ENCODE measurements around the gene CEP290.
A peak's percentile ranks its signal among the peaks of the same experiment; 100 is the strongest.

The CEP290 gene

DNA sequence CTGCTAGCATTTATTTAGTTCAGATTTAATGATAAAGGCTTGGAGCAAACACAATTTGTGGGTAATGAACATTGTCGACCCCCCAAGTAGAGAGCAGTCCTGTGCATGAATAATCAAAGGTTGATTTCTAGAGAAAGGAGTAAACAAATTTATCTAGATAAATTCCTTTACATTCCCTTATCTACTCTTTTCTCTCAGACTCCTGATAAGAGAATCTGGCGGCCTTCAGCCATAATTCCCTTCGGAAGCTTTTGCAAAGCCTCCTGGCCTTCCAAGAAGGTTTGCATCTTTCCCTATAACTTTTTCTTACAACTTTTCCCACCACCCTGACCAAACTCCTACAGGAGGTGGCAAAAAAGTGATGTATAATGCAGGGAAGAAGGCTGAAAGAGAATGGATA is 42.3 kb upstream of the CEP290 start:
- H3K23ac ChIP-seq (ENCODE audit: low read length) = no peak overlapping the region
- no peaks in the 10 kb centered on the region for H3K36me3 ChIP-seq (ENCODE audit: control insufficient read depth, insufficient read depth, low read length)
- peak; percentile 54 for DNase-seq
- no CpG with 5 or more reads among the region's 3 CpGs for WGBS (ENCODE audit: extremely low coverage, insufficient coverage, low lambda C conversion rate)
- H3K56ac ChIP-seq (ENCODE audit: low read length) = no peak overlapping the region
- H4K5ac ChIP-seq (ENCODE audit: low read length) = no peak overlapping the region
- no peak overlapping the region for H4K8ac ChIP-seq (ENCODE audit: low read depth, low read length)
- H3K18ac ChIP-seq (ENCODE audit: low read length) = no peak overlapping the region
- H2BK15ac ChIP-seq (replicated peaks; ENCODE audit: low read depth) = no peak overlapping the region
- H3K9ac ChIP-seq (ENCODE audit: low read length) = no peak overlapping the region
- H2BK120ac ChIP-seq (ENCODE audit: low read depth, low read length) = no peak overlapping the region
- no peak overlapping the region for H3K4me2 ChIP-seq (ENCODE audit: low read length)
- H3K27me3 ChIP-seq (ENCODE audit: insufficient read depth, low read length, poor library complexity) = no peaks in the 10 kb centered on the region
- peak overlapping the region; percentile 57 for H3K27ac ChIP-seq (ENCODE audit: low read depth, low read length)
- H3K79me1 ChIP-seq (ENCODE audit: low read length) = no peaks in the 10 kb centered on the region
- no peak overlapping the region for H2AK5ac ChIP-seq (ENCODE audit: low read length)
- peaks cover 3% of the 10 kb centered on the region for H3K4me1 ChIP-seq (ENCODE audit: control insufficient read depth, low read depth, low read length)
- no peak overlapping the region for H3K4me3 ChIP-seq (ENCODE audit: low read length)
- H2BK5ac ChIP-seq (ENCODE audit: low read length) = no peak overlapping the region
- no peak overlapping the region for H3K4ac ChIP-seq (ENCODE audit: low read depth, low read length)
- H3K79me2 ChIP-seq (ENCODE audit: control insufficient read depth, insufficient read depth, low read length) = no peaks in the 10 kb centered on the region

GRCh38 chr12:88182416-88182815 is 40.5 kb upstream of the CEP290 start:
- Histone ChIP-seq H3K18ac (ENCODE audit: low read length) (no peak overlapping the region), H3K23ac (ENCODE audit: low read length) (no peak overlapping the region), H3K36me3 (ENCODE audit: control insufficient read depth, insufficient read depth, low read length) (peaks cover under 1% of the 10 kb centered on the region), H3K27ac (ENCODE audit: low read depth, low read length) (no peak overlapping the region), H3K4ac (ENCODE audit: low read depth, low read length) (no peak overlapping the region), H3K79me1 (ENCODE audit: low read length) (no peaks in the 10 kb centered on the region), H3K79me2 (ENCODE audit: control insufficient read depth, insufficient read depth, low read length) (no peaks in the 10 kb centered on the region), H3K56ac (ENCODE audit: low read length) (no peak overlapping the region), H3K27me3 (ENCODE audit: insufficient read depth, low read length, poor library complexity) (no peaks in the 10 kb centered on the region), H4K5ac (ENCODE audit: low read length) (no peak overlapping the region), H2BK15ac (replicated peaks; ENCODE audit: low read depth) (no peak overlapping the region), H3K4me2 (ENCODE audit: low read length) (no peak overlapping the region), H2AK5ac (ENCODE audit: low read length) (no peak overlapping the region), H3K4me3 (ENCODE audit: low read length) (no peak overlapping the region), H2BK5ac (ENCODE audit: low read length) (no peak overlapping the region), H3K9ac (ENCODE audit: low read length) (no peak overlapping the region), H4K8ac (ENCODE audit: low read depth, low read length) (no peak overlapping the region), H3K4me1 (ENCODE audit: control insufficient read depth, low read depth, low read length) (peaks cover 3% of the 10 kb centered on the region), H2BK120ac (ENCODE audit: low read depth, low read length) (no peak overlapping the region)
- WGBS (ENCODE audit: extremely low coverage, insufficient coverage, low lambda C conversion rate) = no CpG with 5 or more reads among the region's 3 CpGs
- no peak for DNase-seq

- WGBS (ENCODE audit: extremely low coverage, insufficient coverage, low lambda C conversion rate) = no CpG with 5 or more reads among the region's 3 CpGs
- Histone ChIP-seq H3K56ac (ENCODE audit: low read length) (no peak overlapping the region), H3K9ac (ENCODE audit: low read length) (no peak overlapping the region), H2BK5ac (ENCODE audit: low read length) (no peak overlapping the region), H3K4me1 (ENCODE audit: control insufficient read depth, low read depth, low read length) (peaks cover 3% of the 10 kb centered on the region), H3K79me1 (ENCODE audit: low read length) (no peaks in the 10 kb centered on the region), H2AK5ac (ENCODE audit: low read length) (no peak overlapping the region), H3K27ac (ENCODE audit: low read depth, low read length) (no peak overlapping the region), H3K18ac (ENCODE audit: low read length) (peak overlapping the region; percentile 68), H3K79me2 (ENCODE audit: control insufficient read depth, insufficient read depth, low read length) (no peaks in the 10 kb centered on the region), H4K5ac (ENCODE audit: low read length) (no peak overlapping the region), H2BK120ac (ENCODE audit: low read depth, low read length) (no peak overlapping the region), H2BK15ac (replicated peaks; ENCODE audit: low read depth) (no peak overlapping the region), H3K36me3 (ENCODE audit: control insufficient read depth, insufficient read depth, low read length) (peaks cover 1% of the 10 kb centered on the region), H3K4ac (ENCODE audit: low read depth, low read length) (peak overlapping the region; percentile 55), H3K4me2 (ENCODE audit: low read length) (no peak overlapping the region), H3K23ac (ENCODE audit: low read length) (no peak overlapping the region), H4K8ac (ENCODE audit: low read depth, low read length) (no peak overlapping the region), H3K27me3 (ENCODE audit: insufficient read depth, low read length, poor library complexity) (no peaks in the 10 kb centered on the region), H3K4me3 (ENCODE audit: low read length) (no peak overlapping the region)
- peak; percentile 56 for DNase-seq
These were observed 40.0 kb upstream of the CEP290 start for GRCh38 chr12:88181881-88182280.

DNA sequence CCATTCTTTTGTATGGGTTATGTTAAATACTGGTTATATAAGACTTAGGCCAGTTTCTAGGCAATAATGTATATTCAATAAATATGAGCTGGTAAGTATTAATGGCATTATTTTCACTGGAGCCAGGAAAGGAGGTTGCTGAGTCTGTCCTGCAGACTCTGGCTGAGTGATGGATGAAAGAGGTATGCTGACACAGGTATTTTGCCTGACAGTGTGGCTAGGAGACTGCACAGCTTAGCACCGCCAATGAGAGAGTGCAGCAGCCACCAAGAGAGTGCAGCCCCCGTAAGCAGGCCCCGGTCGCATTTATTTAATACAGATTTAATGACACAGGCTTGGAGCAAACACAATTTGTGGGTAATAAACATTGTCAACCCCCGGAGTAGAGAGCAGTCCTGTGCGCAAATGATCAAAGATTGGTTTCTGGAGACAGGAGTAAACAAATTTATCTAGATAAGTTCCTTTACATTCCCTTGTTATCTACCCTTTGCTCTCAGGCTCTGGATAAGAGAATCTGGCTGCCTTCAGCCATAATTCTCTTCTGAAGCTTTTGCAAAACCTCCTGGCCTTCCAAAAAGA is 37.6 kb upstream of the CEP290 start:
- Histone ChIP-seq H3K27ac (ENCODE audit: low read depth, low read length) (peak overlapping the region; percentile 26), H3K4ac (ENCODE audit: low read depth, low read length) (peak overlapping the region; percentile 62), H3K27me3 (ENCODE audit: insufficient read depth, low read length, poor library complexity) (no peaks in the 10 kb centered on the region), H2BK15ac (replicated peaks; ENCODE audit: low read depth) (no peak overlapping the region), H3K56ac (ENCODE audit: low read length) (no peak overlapping the region), H2BK120ac (ENCODE audit: low read depth, low read length) (no peak overlapping the region), H3K23ac (ENCODE audit: low read length) (no peak overlapping the region), H3K9ac (ENCODE audit: low read length) (no peak overlapping the region), H4K5ac (ENCODE audit: low read length) (no peak overlapping the region), H3K79me2 (ENCODE audit: control insufficient read depth, insufficient read depth, low read length) (no peaks in the 10 kb centered on the region), H3K18ac (ENCODE audit: low read length) (peak overlapping the region; percentile 47), H3K36me3 (ENCODE audit: control insufficient read depth, insufficient read depth, low read length) (peaks cover 1% of the 10 kb centered on the region), H4K8ac (ENCODE audit: low read depth, low read length) (no peak overlapping the region), H3K4me3 (ENCODE audit: low read length) (no peak overlapping the region), H3K4me1 (ENCODE audit: control insufficient read depth, low read depth, low read length) (peaks cover 3% of the 10 kb centered on the region), H3K4me2 (ENCODE audit: low read length) (no peak overlapping the region), H2BK5ac (ENCODE audit: low read length) (no peak overlapping the region), H3K79me1 (ENCODE audit: low read length) (no peaks in the 10 kb centered on the region), H2AK5ac (ENCODE audit: low read length) (no peak overlapping the region)
- DNase-seq = peak; percentile 22
- no CpG with 5 or more reads among the region's 6 CpGs for WGBS (ENCODE audit: extremely low coverage, insufficient coverage, low lambda C conversion rate)

DNA sequence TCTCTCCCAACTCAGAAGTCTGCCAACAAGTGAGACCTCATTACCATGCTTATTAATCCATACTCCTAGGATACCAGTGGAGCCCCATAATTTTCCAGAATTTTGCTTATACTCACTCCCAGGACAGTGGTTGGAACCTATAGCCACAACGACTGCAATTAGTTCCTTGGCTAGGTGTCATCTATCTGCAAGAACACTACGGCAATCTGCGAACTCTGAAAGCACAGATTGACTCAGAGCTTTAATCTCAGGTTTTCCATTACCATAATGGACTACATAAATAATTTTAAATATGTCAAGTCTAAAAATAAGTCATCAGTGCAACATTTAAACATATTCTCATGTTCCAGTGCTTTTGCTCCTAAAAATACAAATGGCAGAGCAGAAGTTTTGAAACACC is 33.7 kb upstream of the CEP290 start:
- Histone ChIP-seq H2BK15ac (replicated peaks; ENCODE audit: low read depth) (no peak overlapping the region), H3K79me1 (ENCODE audit: low read length) (no peaks in the 10 kb centered on the region), H3K79me2 (ENCODE audit: control insufficient read depth, insufficient read depth, low read length) (no peaks in the 10 kb centered on the region), H3K18ac (ENCODE audit: low read length) (no peak overlapping the region), H3K27me3 (ENCODE audit: insufficient read depth, low read length, poor library complexity) (no peaks in the 10 kb centered on the region), H3K4me3 (ENCODE audit: low read length) (no peak overlapping the region), H4K8ac (ENCODE audit: low read depth, low read length) (no peak overlapping the region), H2BK120ac (ENCODE audit: low read depth, low read length) (no peak overlapping the region), H3K4ac (ENCODE audit: low read depth, low read length) (no peak overlapping the region), H4K5ac (ENCODE audit: low read length) (no peak overlapping the region), H3K36me3 (ENCODE audit: control insufficient read depth, insufficient read depth, low read length) (peaks cover 1% of the 10 kb centered on the region), H3K56ac (ENCODE audit: low read length) (no peak overlapping the region), H2AK5ac (ENCODE audit: low read length) (no peak overlapping the region), H3K9ac (ENCODE audit: low read length) (no peak overlapping the region), H2BK5ac (ENCODE audit: low read length) (no peak overlapping the region), H3K4me1 (ENCODE audit: control insufficient read depth, low read depth, low read length) (no peaks in the 10 kb centered on the region), H3K27ac (ENCODE audit: low read depth, low read length) (no peak overlapping the region), H3K4me2 (ENCODE audit: low read length) (no peak overlapping the region), H3K23ac (ENCODE audit: low read length) (no peak overlapping the region)
- no CpG with 5 or more reads among the region's 3 CpGs for WGBS (ENCODE audit: extremely low coverage, insufficient coverage, low lambda C conversion rate)
- DNase-seq = no peak

DNA sequence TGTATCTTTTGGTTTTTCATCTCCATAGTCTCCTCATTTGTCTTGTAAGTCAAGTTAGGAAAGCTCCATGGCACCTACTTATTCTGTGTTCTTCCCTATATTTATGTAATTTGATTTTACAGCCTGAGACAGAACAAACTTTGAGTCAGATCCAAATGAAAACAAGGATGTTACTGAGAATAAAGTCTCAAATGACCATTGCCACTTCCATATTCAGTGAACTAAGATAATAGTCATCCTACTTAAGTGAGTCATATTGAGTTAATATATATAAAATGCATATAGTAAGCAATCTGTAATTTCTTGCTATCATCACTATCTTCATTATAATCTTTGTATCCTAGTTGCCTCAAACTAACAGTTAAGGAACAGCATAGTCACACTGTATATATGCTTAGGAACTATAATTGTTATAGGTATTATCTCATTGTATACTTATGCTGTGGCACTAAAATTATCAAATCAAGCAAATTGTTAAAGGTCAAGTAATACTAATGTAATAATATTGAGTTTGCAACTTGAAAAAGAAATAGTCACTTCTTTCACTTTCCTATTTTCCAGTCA is 31.0 kb upstream of the CEP290 start:
- no peak overlapping the region for H2BK5ac ChIP-seq (ENCODE audit: low read length)
- no peak overlapping the region for H3K56ac ChIP-seq (ENCODE audit: low read length)

More for the DNA sequence above, 31.0 kb upstream of the CEP290 start:
- Histone ChIP-seq H3K4me2 (ENCODE audit: low read length) (no peak overlapping the region), H3K79me2 (ENCODE audit: control insufficient read depth, insufficient read depth, low read length) (no peaks in the 10 kb centered on the region), H3K18ac (ENCODE audit: low read length) (no peak overlapping the region), H2BK120ac (ENCODE audit: low read depth, low read length) (no peak overlapping the region), H4K5ac (ENCODE audit: low read length) (no peak overlapping the region), H2BK15ac (replicated peaks; ENCODE audit: low read depth) (no peak overlapping the region), H3K4me1 (ENCODE audit: control insufficient read depth, low read depth, low read length) (no peaks in the 10 kb centered on the region), H3K27ac (ENCODE audit: low read depth, low read length) (no peak overlapping the region), H3K36me3 (ENCODE audit: control insufficient read depth, insufficient read depth, low read length) (peaks cover 1% of the 10 kb centered on the region), H2AK5ac (ENCODE audit: low read length) (no peak overlapping the region), H3K4me3 (ENCODE audit: low read length) (no peak overlapping the region), H3K27me3 (ENCODE audit: insufficient read depth, low read length, poor library complexity) (no peaks in the 10 kb centered on the region), H4K8ac (ENCODE audit: low read depth, low read length) (no peak overlapping the region), H3K79me1 (ENCODE audit: low read length) (no peaks in the 10 kb centered on the region), H3K23ac (ENCODE audit: low read length) (no peak overlapping the region), H3K4ac (ENCODE audit: low read depth, low read length) (no peak overlapping the region), H3K9ac (ENCODE audit: low read length) (no peak overlapping the region)
- DNase-seq = no peak
